ENCODE measurements around the gene MCM3AP. TPM values are rescaled to one million over a fixed set of nuclear protein-coding genes. Genes with fewer than 3 reads are reported as not detected.

Gene MCM3AP
- total and polyA plus RNA-seq, 2 experiments from 2014 or later: 35.4 to 64.8 TPM

- no peak overlapping the region for H3K4me2 ChIP-seq
- no peak overlapping the region for H3K4me3 ChIP-seq
- H3K79me2 ChIP-seq: no peaks in the 10 kb centered on the region
- no peaks in the 10 kb centered on the region for H3K9me3 ChIP-seq (ENCODE audit: low read depth)
- H2AFZ ChIP-seq: no peak overlapping the region
- H3K27me3 ChIP-seq: no peaks in the 10 kb centered on the region
- H4K20me1 ChIP-seq (ENCODE audit: insufficient read depth, poor library complexity, severe bottlenecking): no peaks in the 10 kb centered on the region
- H3K36me3 ChIP-seq (replicated peaks; ENCODE audit: insufficient read depth, low read depth): no peaks in the 10 kb centered on the region
- H3K27ac ChIP-seq: no peak overlapping the region
- TF ChIP-seq EZH2 (IDR thresholded peaks at IDR 0.05; ENCODE audit: borderline replicate concordance): no peak
- TF ChIP-seq EZH2phosphoT487 (IDR thresholded peaks at IDR 0.05; ENCODE audit: low read depth, severe bottlenecking, unreplicated experiment): no peak
- H3K9me2 ChIP-seq (replicated peaks; ENCODE audit: insufficient read depth): no peaks in the 10 kb centered on the region
- WGBS (ENCODE audit: low lambda C conversion rate, missing lambda C conversion rate): 86% methylated on average over 26 of the region's 26 CpGs
- DNase-seq (ENCODE audit: low spot score): no peak
- H3K4me1 ChIP-seq (ENCODE audit: insufficient read depth): no peaks in the 10 kb centered on the region
Measured at GRCh38 chr21:46265736-46266525, 19.5 kb downstream of the MCM3AP start.

GRCh38 chr21:46264690-46265144, 20.7 kb downstream of the MCM3AP start:
- H3K4me2 ChIP-seq: no peak overlapping the region
- no peaks in the 10 kb centered on the region for H3K4me1 ChIP-seq (ENCODE audit: insufficient read depth)
- no peak for DNase-seq (ENCODE audit: low spot score)
- no peak overlapping the region for H3K27ac ChIP-seq
- TF ChIP-seq EZH2phosphoT487 (IDR thresholded peaks at IDR 0.05; ENCODE audit: low read depth, severe bottlenecking, unreplicated experiment): no peak
- TF ChIP-seq, protein P1, sequence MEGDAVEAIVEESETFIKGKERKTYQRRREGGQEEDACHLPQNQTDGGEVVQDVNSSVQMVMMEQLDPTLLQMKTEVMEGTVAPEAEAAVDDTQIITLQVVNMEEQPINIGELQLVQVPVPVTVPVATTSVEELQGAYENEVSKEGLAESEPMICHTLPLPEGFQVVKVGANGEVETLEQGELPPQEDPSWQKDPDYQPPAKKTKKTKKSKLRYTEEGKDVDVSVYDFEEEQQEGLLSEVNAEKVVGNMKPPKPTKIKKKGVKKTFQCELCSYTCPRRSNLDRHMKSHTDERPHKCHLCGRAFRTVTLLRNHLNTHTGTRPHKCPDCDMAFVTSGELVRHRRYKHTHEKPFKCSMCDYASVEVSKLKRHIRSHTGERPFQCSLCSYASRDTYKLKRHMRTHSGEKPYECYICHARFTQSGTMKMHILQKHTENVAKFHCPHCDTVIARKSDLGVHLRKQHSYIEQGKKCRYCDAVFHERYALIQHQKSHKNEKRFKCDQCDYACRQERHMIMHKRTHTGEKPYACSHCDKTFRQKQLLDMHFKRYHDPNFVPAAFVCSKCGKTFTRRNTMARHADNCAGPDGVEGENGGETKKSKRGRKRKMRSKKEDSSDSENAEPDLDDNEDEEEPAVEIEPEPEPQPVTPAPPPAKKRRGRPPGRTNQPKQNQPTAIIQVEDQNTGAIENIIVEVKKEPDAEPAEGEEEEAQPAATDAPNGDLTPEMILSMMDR (IDR thresholded peaks at IDR 0.05; ENCODE audit: poor library complexity): no peak
- TF ChIP-seq EZH2 (IDR thresholded peaks at IDR 0.05; ENCODE audit: borderline replicate concordance): no peak
- no peaks in the 10 kb centered on the region for H3K9me2 ChIP-seq (replicated peaks; ENCODE audit: insufficient read depth)
- H3K79me2 ChIP-seq: no peaks in the 10 kb centered on the region
- whole genome bisulfite sequencing (ENCODE audit: low lambda C conversion rate, missing lambda C conversion rate): 99% methylated on average over 13 of the region's 13 CpGs
- H3K4me3 ChIP-seq: no peak overlapping the region
- no peak overlapping the region for H2AFZ ChIP-seq
- H3K36me3 ChIP-seq (replicated peaks; ENCODE audit: insufficient read depth, low read depth): no peaks in the 10 kb centered on the region
- H4K20me1 ChIP-seq (ENCODE audit: insufficient read depth, poor library complexity, severe bottlenecking): no peaks in the 10 kb centered on the region
- H3K9me3 ChIP-seq (ENCODE audit: low read depth): no peaks in the 10 kb centered on the region
- no peaks in the 10 kb centered on the region for H3K27me3 ChIP-seq

- H3K9me2 ChIP-seq (replicated peaks; ENCODE audit: insufficient read depth): no peaks in the 10 kb centered on the region
- no peaks in the 10 kb centered on the region for H3K36me3 ChIP-seq (replicated peaks; ENCODE audit: insufficient read depth, low read depth)
- H3K4me1 ChIP-seq (ENCODE audit: insufficient read depth): no peaks in the 10 kb centered on the region
- H3K27me3 ChIP-seq: no peaks in the 10 kb centered on the region
- no peak overlapping the region for H2AFZ ChIP-seq
- H3K4me2 ChIP-seq: no peak overlapping the region
- H3K79me2 ChIP-seq: no peaks in the 10 kb centered on the region
- no peaks in the 10 kb centered on the region for H3K9me3 ChIP-seq (ENCODE audit: low read depth)
- 94% methylated on average over 22 of the region's 22 CpGs for WGBS (ENCODE audit: low lambda C conversion rate, missing lambda C conversion rate)
- H4K20me1 ChIP-seq (ENCODE audit: insufficient read depth, poor library complexity, severe bottlenecking): no peaks in the 10 kb centered on the region
- no peak overlapping the region for H3K4me3 ChIP-seq
- DNase-seq (ENCODE audit: low spot score): no peak
- no peak overlapping the region for H3K27ac ChIP-seq
- TF ChIP-seq EZH2 (IDR thresholded peaks at IDR 0.05; ENCODE audit: borderline replicate concordance): no peak
Measured at GRCh38 chr21:46264046-46264689, 21.2 kb downstream of the MCM3AP start.

DNA sequence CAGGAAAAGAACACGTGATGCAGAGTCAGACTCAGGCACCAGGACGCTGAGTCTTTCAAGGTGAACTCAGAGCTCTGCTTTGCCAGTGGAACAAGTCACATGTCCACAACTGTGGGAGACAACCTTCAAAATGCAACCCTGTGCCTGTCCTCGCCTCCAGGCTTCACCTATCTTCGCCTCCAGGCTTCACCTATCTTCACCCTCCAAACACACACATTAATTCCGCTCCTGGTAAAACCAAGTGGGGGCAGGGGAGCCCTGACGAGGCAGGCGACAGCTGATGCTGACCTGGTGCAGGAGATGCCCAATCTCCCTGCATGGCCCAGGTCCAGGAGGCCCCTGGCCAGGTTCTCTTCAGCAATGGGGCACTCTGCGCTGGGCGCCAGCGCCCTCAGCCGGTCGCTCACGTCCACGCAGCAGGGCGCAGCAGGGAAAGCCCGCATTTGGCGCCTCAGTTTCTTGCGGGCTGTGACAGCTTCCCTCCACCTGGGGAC, 28.9 kb downstream of the MCM3AP start:
- Histone ChIP-seq H3K36me3 (replicated peaks; ENCODE audit: insufficient read depth, low read depth) (no peaks in the 10 kb centered on the region), H3K79me2 (no peaks in the 10 kb centered on the region)
- TF ChIP-seq, protein P1 (IDR thresholded peaks at IDR 0.05; ENCODE audit: poor library complexity): no peak
- TF ChIP-seq EZH2phosphoT487 (IDR thresholded peaks at IDR 0.05; ENCODE audit: low read depth, severe bottlenecking, unreplicated experiment) (no peak), EZH2 (IDR thresholded peaks at IDR 0.05; ENCODE audit: borderline replicate concordance) (no peak)

More for the DNA sequence above, 28.9 kb downstream of the MCM3AP start:
- Histone ChIP-seq H3K27me3 (no peaks in the 10 kb centered on the region), H3K27ac (no peak overlapping the region), H3K4me2 (no peak overlapping the region), H2AFZ (no peak overlapping the region), H3K9me3 (ENCODE audit: low read depth) (no peaks in the 10 kb centered on the region), H3K9me2 (replicated peaks; ENCODE audit: insufficient read depth) (no peaks in the 10 kb centered on the region), H4K20me1 (ENCODE audit: insufficient read depth, poor library complexity, severe bottlenecking) (no peaks in the 10 kb centered on the region), H3K4me1 (ENCODE audit: insufficient read depth) (no peaks in the 10 kb centered on the region), H3K4me3 (no peak overlapping the region)
- no peak for DNase-seq (ENCODE audit: low spot score)
- WGBS (ENCODE audit: low lambda C conversion rate, missing lambda C conversion rate): 97% methylated on average over 18 of the region's 18 CpGs

Measured in hepatocyte (in vitro differentiated cells).